HEK293 (cell line): ENCODE results near the gene SPRED3.

Experiments
- KLF16 ChIP-seq: fragments of 450-650 bp; formaldehyde crosslinking; IDR thresholded peaks from 2 replicates; pipeline ENCODE4 v1.5.1; 2017; ENCODE audit warnings: missing biosample characterization, missing genetic modification characterization
- ZBTB8A ChIP-seq: fragments of 450-650 bp; formaldehyde crosslinking; IDR thresholded peaks from 2 replicates; pipeline ENCODE4 v1.5.1; 2016; ENCODE audit warnings: missing biosample characterization, missing genetic modification characterization
- ZNF133 ChIP-seq: fragments of 450-650 bp; formaldehyde crosslinking; IDR thresholded peaks from 2 replicates; pipeline ENCODE4 v1.5.1; 2016; ENCODE audit warnings: missing biosample characterization, missing genetic modification characterization
- ZNF155 ChIP-seq: fragments of 450-650 bp; formaldehyde crosslinking; IDR thresholded peaks from 2 replicates; pipeline ENCODE4 v1.5.1; 2016; ENCODE audit warnings: missing biosample characterization, missing genetic modification characterization
- ZNF24 ChIP-seq: fragments of 450-650 bp; formaldehyde crosslinking; IDR thresholded peaks from 2 replicates; pipeline ENCODE4 v1.5.1; 2016; ENCODE audit warnings: missing biosample characterization, missing genetic modification characterization
- ZNF350 ChIP-seq: fragments of 450-650 bp; formaldehyde crosslinking; IDR thresholded peaks from 2 replicates; pipeline ENCODE4 v1.5.0; 2017; ENCODE audit warnings: missing biosample characterization, mild to moderate bottlenecking, missing genetic modification characterization
- ZNF423 ChIP-seq: fragments of 450-650 bp; formaldehyde crosslinking; IDR thresholded peaks from 2 replicates; pipeline ENCODE4 v1.5.1; 2016; ENCODE audit warnings: missing biosample characterization, missing genetic modification characterization
- ZNF521 ChIP-seq: fragments of 450-650 bp; formaldehyde crosslinking; IDR thresholded peaks from 2 replicates; pipeline ENCODE4 v1.5.1; 2017; ENCODE audit warnings: missing biosample characterization, mild to moderate bottlenecking, missing genetic modification characterization
- ZNF660 ChIP-seq: fragments of 450-650 bp; IDR thresholded peaks from 2 replicates; pipeline ENCODE4 v1.5.1; 2018; ENCODE audit warnings: missing biosample characterization, mild to moderate bottlenecking, missing genetic modification characterization
- TF ChIP-seq, protein P1 (sequence below): sonication (generic); formaldehyde crosslinking; IDR thresholded peaks from 2 replicates; pipeline ENCODE4 v1.8.1; 2022; ENCODE audit warnings: mild to moderate bottlenecking, moderate library complexity, missing genetic modification reagents
- TF ChIP-seq, protein P2 (sequence below): fragments of 450-650 bp; formaldehyde crosslinking; IDR thresholded peaks from 2 replicates; pipeline ENCODE4 v1.5.1; 2016; ENCODE audit warnings: missing biosample characterization, missing genetic modification characterization
- TF ChIP-seq, protein P3 (sequence below): fragments of 450-650 bp; formaldehyde crosslinking; IDR thresholded peaks from 2 replicates; pipeline ENCODE4 v1.5.1; 2017; ENCODE audit warnings: missing biosample characterization, mild to moderate bottlenecking, missing genetic modification characterization, moderate library complexity
- TF ChIP-seq, protein P4 (sequence below): fragments of 450-650 bp; formaldehyde crosslinking; IDR thresholded peaks from 2 replicates; pipeline ENCODE4 v1.5.1; 2016; ENCODE audit warnings: missing biosample characterization, missing genetic modification characterization, borderline replicate concordance
- TF ChIP-seq, protein P5 (sequence below): fragments of 450-650 bp; formaldehyde crosslinking; IDR thresholded peaks from 2 replicates; pipeline ENCODE4 v1.5.1; 2016; ENCODE audit warnings: missing biosample characterization, missing genetic modification characterization

DNA sequence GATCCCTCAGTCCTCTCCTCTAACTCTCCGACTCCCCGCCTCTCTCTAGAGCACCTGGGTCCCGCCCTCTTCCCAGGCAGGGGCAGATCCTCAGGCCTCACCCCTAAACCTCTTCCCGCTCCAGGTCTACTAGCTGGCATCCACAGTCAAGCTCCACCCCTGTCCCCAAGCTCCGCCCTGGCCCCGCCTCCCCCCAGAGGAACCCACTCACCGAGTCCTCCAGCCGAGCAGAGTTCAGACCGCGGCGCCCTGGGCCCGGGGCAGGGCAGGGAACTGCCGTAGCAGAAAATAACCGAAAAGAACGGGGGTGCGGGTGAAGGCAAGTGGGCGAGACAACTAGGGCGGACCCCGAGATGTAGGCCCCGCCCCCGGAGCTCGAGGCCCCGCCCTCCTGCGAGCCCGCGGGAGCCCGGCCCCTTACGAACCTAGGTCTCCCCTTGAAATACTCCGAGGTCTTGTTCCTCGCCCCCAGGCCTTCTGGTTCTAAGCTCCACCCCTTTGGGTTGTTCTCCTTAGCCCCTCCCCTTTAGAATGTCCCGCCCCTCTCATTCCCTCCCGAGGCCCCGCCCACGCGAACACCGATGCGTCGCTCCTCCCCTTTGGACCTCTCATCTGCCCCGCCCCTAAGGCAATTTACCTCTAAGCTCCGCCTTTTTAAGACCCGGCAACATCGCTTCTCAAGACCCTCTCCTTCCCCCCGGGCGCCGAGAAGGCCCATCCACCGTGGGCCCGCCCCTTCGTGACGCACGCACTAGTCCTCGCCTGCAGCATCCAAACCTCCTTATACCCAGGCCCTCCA is 748 bp upstream of the SPRED3 start, which contains the start of gene GGN:
- TF ChIP-seq, protein P1, sequence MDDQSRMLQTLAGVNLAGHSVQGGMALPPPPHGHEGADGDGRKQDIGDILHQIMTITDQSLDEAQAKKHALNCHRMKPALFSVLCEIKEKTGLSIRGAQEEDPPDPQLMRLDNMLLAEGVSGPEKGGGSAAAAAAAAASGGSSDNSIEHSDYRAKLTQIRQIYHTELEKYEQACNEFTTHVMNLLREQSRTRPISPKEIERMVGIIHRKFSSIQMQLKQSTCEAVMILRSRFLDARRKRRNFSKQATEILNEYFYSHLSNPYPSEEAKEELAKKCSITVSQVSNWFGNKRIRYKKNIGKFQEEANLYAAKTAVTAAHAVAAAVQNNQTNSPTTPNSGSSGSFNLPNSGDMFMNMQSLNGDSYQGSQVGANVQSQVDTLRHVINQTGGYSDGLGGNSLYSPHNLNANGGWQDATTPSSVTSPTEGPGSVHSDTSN (CRISPR knock-in tag): no peak
- TF ChIP-seq ZBTB8A (tag by site-specific recombination) (peak; percentile 10; the same call in 1 of the 2 replicates), ZNF155 (tag by site-specific recombination) (no peak), ZNF24 (no peak; the same call in 1 of the 2 replicates), KLF16 (tag by site-specific recombination) (peak; percentile 97), ZNF423 (tag by site-specific recombination) (no peak), ZNF660 (tag by site-specific recombination) (no peak; the same call in 1 of the 2 replicates), ZNF133 (tag by site-specific recombination) (no peak), ZNF521 (no peak), ZNF350 (tag by site-specific recombination) (no peak)
- TF ChIP-seq, protein P2, sequence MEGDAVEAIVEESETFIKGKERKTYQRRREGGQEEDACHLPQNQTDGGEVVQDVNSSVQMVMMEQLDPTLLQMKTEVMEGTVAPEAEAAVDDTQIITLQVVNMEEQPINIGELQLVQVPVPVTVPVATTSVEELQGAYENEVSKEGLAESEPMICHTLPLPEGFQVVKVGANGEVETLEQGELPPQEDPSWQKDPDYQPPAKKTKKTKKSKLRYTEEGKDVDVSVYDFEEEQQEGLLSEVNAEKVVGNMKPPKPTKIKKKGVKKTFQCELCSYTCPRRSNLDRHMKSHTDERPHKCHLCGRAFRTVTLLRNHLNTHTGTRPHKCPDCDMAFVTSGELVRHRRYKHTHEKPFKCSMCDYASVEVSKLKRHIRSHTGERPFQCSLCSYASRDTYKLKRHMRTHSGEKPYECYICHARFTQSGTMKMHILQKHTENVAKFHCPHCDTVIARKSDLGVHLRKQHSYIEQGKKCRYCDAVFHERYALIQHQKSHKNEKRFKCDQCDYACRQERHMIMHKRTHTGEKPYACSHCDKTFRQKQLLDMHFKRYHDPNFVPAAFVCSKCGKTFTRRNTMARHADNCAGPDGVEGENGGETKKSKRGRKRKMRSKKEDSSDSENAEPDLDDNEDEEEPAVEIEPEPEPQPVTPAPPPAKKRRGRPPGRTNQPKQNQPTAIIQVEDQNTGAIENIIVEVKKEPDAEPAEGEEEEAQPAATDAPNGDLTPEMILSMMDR (tag by site-specific recombination): no peak
- TF ChIP-seq, protein P3, sequence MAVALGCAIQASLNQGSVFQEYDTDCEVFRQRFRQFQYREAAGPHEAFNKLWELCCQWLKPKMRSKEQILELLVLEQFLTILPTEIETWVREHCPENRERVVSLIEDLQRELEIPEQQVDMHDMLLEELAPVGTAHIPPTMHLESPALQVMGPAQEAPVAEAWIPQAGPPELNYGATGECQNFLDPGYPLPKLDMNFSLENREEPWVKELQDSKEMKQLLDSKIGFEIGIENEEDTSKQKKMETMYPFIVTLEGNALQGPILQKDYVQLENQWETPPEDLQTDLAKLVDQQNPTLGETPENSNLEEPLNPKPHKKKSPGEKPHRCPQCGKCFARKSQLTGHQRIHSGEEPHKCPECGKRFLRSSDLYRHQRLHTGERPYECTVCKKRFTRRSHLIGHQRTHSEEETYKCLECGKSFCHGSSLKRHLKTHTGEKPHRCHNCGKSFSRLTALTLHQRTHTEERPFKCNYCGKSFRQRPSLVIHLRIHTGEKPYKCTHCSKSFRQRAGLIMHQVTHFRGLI: no peak
- TF ChIP-seq, protein P4, sequence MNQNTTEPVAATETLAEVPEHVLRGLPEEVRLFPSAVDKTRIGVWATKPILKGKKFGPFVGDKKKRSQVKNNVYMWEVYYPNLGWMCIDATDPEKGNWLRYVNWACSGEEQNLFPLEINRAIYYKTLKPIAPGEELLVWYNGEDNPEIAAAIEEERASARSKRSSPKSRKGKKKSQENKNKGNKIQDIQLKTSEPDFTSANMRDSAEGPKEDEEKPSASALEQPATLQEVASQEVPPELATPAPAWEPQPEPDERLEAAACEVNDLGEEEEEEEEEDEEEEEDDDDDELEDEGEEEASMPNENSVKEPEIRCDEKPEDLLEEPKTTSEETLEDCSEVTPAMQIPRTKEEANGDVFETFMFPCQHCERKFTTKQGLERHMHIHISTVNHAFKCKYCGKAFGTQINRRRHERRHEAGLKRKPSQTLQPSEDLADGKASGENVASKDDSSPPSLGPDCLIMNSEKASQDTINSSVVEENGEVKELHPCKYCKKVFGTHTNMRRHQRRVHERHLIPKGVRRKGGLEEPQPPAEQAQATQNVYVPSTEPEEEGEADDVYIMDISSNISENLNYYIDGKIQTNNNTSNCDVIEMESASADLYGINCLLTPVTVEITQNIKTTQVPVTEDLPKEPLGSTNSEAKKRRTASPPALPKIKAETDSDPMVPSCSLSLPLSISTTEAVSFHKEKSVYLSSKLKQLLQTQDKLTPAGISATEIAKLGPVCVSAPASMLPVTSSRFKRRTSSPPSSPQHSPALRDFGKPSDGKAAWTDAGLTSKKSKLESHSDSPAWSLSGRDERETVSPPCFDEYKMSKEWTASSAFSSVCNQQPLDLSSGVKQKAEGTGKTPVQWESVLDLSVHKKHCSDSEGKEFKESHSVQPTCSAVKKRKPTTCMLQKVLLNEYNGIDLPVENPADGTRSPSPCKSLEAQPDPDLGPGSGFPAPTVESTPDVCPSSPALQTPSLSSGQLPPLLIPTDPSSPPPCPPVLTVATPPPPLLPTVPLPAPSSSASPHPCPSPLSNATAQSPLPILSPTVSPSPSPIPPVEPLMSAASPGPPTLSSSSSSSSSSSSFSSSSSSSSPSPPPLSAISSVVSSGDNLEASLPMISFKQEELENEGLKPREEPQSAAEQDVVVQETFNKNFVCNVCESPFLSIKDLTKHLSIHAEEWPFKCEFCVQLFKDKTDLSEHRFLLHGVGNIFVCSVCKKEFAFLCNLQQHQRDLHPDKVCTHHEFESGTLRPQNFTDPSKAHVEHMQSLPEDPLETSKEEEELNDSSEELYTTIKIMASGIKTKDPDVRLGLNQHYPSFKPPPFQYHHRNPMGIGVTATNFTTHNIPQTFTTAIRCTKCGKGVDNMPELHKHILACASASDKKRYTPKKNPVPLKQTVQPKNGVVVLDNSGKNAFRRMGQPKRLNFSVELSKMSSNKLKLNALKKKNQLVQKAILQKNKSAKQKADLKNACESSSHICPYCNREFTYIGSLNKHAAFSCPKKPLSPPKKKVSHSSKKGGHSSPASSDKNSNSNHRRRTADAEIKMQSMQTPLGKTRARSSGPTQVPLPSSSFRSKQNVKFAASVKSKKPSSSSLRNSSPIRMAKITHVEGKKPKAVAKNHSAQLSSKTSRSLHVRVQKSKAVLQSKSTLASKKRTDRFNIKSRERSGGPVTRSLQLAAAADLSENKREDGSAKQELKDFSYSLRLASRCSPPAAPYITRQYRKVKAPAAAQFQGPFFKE (tag by site-specific recombination): no peak
- TF ChIP-seq, protein P5, sequence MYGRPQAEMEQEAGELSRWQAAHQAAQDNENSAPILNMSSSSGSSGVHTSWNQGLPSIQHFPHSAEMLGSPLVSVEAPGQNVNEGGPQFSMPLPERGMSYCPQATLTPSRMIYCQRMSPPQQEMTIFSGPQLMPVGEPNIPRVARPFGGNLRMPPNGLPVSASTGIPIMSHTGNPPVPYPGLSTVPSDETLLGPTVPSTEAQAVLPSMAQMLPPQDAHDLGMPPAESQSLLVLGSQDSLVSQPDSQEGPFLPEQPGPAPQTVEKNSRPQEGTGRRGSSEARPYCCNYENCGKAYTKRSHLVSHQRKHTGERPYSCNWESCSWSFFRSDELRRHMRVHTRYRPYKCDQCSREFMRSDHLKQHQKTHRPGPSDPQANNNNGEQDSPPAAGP (tag by site-specific recombination): 0 out of 2 replicates have a peak, but pooled peaks have one; percentile 20
